ENCODE results near the gene TMEM198.

Gene TMEM198

GRCh38 chr2:219559156-219559915 lies 15.5 kb downstream of the TMEM198 start:
- 0 out of 2 replicates have a peak, but pooled peaks cover 3% of the 10 kb centered on the region for H3K27me3 ChIP-seq (ENCODE audit: insufficient read depth, low read length)
- H3K9me3 ChIP-seq (ENCODE audit: insufficient read depth, low read depth, low read length) = no peaks in the 10 kb centered on the region
- H3K4me1 ChIP-seq (ENCODE audit: insufficient read depth, low read length) = peaks cover 31% of the 10 kb centered on the region
- H3K4me3 ChIP-seq (ENCODE audit: low read length) = no peak overlapping the region
- no peak overlapping the region for H3K27ac ChIP-seq (ENCODE audit: low read depth, low read length)
- H3K36me3 ChIP-seq (ENCODE audit: insufficient read depth, low read length) = peaks cover 24% of the 10 kb centered on the region
- H3K9ac ChIP-seq (ENCODE audit: low read depth, low read length) = no peak overlapping the region
- 94% methylated on average over 19 of the region's 20 CpGs for WGBS

DNA sequence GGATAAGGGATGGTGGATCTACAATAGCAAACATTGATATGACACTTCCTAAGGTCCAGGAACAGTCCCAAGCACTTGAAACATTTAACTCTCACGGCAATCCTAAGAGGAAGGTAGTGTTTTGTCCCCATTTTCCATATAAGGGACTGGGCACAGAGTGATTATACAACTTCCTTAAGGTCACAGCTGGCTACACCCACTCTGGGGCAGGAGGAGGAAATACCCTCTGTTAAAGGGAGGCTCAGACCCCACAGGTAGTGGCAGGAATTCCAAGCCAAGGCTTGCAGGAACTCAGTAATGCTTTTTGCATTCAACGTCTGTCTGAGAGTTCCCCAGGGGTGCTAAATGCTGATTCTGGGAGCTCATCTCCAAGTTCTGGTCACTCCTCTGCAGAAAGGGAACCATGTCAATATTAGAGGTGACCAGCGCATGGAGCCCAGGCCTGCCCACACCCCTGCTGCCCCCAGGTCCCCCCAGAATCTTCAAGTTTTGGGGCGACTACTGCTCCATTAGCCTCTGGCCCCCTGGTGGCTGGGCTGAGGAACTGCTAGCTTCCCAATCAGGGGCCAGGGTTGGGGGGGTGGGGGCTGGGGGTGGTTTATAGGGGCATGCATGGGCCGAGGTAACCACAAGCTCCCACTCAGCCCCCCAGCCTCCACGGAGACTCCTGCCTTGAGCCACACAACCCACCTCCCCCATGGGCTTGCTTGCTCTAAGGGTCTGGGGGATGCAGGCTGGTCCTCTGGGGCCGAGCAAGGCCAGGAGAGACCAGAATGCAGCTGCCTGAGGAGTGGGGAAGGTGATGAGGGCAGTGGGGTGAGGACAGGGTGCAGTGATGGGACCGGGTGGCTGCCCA lies 16.4 kb downstream of the TMEM198 start:
- H3K27me3 ChIP-seq (ENCODE audit: insufficient read depth, low read length) = no peaks in the 10 kb centered on the region
- 48% methylated on average over 5 of the region's 8 CpGs for WGBS
- no peak overlapping the region for H3K4me3 ChIP-seq (ENCODE audit: low read length)
- H3K36me3 ChIP-seq (ENCODE audit: insufficient read depth, low read length) = peaks cover 30% of the 10 kb centered on the region
- no peaks in the 10 kb centered on the region for H3K9me3 ChIP-seq (ENCODE audit: insufficient read depth, low read depth, low read length)
- H3K9ac ChIP-seq (ENCODE audit: low read depth, low read length) = no peak overlapping the region
- H3K4me1 ChIP-seq (ENCODE audit: insufficient read depth, low read length) = peaks cover 41% of the 10 kb centered on the region
- H3K27ac ChIP-seq (ENCODE audit: low read depth, low read length) = peak overlapping the region; percentile 15; the same call in 1 of the 2 replicates

DNA sequence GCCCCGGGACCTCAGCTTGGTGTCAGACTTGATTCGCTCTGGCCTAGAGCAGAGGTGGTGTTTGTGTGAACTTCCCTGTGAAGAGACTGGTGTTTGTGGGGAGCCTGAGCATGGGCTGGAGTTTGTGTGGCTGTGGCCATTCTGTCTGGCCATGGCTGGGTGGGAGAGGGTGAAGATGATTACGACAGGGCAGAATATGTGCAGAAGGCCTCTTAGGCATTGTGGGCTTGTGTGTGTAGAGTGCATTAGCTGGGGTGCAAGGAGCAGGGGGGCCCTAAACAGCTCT lies 17.0 kb downstream of the TMEM198 start:
- WGBS = 81% methylated on average over 3 of the region's 3 CpGs
- H3K4me3 ChIP-seq (ENCODE audit: low read length) = no peak overlapping the region
- no peaks in the 10 kb centered on the region for H3K9me3 ChIP-seq (ENCODE audit: insufficient read depth, low read depth, low read length)
- peak overlapping the region; percentile 35 for H3K27ac ChIP-seq (ENCODE audit: low read depth, low read length)
- no peaks in the 10 kb centered on the region for H3K27me3 ChIP-seq (ENCODE audit: insufficient read depth, low read length)
- peaks cover 30% of the 10 kb centered on the region for H3K36me3 ChIP-seq (ENCODE audit: insufficient read depth, low read length)
- peaks cover 46% of the 10 kb centered on the region for H3K4me1 ChIP-seq (ENCODE audit: insufficient read depth, low read length)
- H3K9ac ChIP-seq (ENCODE audit: low read depth, low read length) = no peak overlapping the region

GRCh38 chr2:219561179-219562048 lies 17.6 kb downstream of the TMEM198 start:
- WGBS = 73% methylated on average over 24 of the region's 24 CpGs
- H3K9ac ChIP-seq (ENCODE audit: low read depth, low read length) = peak overlapping the region; percentile 49; the same call in 1 of the 2 replicates
- H3K36me3 ChIP-seq (ENCODE audit: insufficient read depth, low read length) = peaks cover 28% of the 10 kb centered on the region
- H3K27me3 ChIP-seq (ENCODE audit: insufficient read depth, low read length) = no peaks in the 10 kb centered on the region
- no peaks in the 10 kb centered on the region for H3K9me3 ChIP-seq (ENCODE audit: insufficient read depth, low read depth, low read length)
- H3K4me1 ChIP-seq (ENCODE audit: insufficient read depth, low read length) = peaks cover 52% of the 10 kb centered on the region
- peak overlapping the region; percentile 79 for H3K27ac ChIP-seq (ENCODE audit: low read depth, low read length)
- no peak overlapping the region for H3K4me3 ChIP-seq (ENCODE audit: low read length)

DNA sequence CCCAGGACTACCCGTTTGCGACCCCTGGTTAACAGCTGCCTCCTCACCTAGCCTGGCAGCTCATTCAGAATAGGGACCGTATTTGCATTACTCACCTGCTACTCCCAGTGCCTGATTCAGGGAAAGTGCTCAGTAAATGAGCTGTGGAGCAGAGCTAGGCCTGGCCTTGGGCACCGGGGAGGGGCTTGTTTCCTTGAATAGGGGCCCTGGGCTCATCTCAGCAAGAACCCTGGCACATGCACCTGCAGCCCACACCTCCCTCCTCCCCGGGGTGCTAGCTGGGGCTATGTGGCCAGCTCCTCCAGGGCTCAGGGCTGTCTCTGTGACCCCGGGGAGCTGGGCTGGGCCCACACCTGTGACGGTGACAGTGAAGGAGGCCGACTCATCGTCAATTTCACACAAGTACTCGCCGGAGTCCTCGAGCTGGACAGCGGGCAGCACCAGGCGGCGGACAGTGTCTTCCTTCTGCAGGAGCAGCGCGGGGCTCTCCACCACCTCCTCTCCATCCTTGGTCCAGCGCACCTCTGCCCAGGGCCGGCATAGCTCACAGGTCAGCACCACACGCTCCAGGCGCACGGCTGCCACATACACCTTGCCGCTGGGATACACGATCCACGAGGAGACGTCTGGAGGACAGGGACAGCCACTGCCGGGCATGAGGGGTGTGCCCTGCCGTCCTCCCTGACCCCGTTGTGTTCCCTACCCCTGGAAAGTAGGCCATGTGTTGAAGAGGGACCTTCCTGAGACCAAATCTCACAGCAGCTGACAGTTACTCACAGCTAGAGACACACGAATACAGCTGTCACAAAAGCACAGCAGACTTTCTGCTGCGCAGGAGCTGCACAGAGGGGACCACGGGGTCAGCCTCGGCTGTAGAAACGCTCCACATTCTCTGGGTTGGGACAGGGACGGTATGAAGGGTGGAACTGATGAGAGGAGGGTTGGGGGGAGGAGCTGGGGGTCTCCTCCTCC lies 18.5 kb downstream of the TMEM198 start:
- H3K27ac ChIP-seq (ENCODE audit: low read depth, low read length) = peak overlapping the region; percentile 79
- 83% methylated on average over 35 of the region's 35 CpGs for WGBS

GRCh38 chr2:219563271-219563928 lies 19.6 kb downstream of the TMEM198 start:
- Histone ChIP-seq H3K36me3 (ENCODE audit: insufficient read depth, low read length) (peaks cover 42% of the 10 kb centered on the region), H3K9me3 (ENCODE audit: insufficient read depth, low read depth, low read length) (no peaks in the 10 kb centered on the region), H3K27me3 (ENCODE audit: insufficient read depth, low read length) (no peaks in the 10 kb centered on the region), H3K4me3 (ENCODE audit: low read length) (no peak overlapping the region), H3K27ac (ENCODE audit: low read depth, low read length) (no peak overlapping the region), H3K9ac (ENCODE audit: low read depth, low read length) (no peak overlapping the region), H3K4me1 (ENCODE audit: insufficient read depth, low read length) (peaks cover 53% of the 10 kb centered on the region)
- WGBS = 94% methylated on average over 20 of the region's 20 CpGs

More for the DNA sequence above, 18.5 kb downstream of the TMEM198 start:
- Histone ChIP-seq H3K4me3 (ENCODE audit: low read length) (no peak overlapping the region), H3K4me1 (ENCODE audit: insufficient read depth, low read length) (peaks cover 53% of the 10 kb centered on the region), H3K9me3 (ENCODE audit: insufficient read depth, low read depth, low read length) (no peaks in the 10 kb centered on the region), H3K9ac (ENCODE audit: low read depth, low read length) (0 out of 2 replicates have a peak overlapping the region, but pooled peaks have one; percentile 49), H3K27me3 (ENCODE audit: insufficient read depth, low read length) (no peaks in the 10 kb centered on the region), H3K36me3 (ENCODE audit: insufficient read depth, low read length) (peaks cover 32% of the 10 kb centered on the region)

GRCh38 chr2:219565130-219566080 lies 21.6 kb downstream of the TMEM198 start:
- peaks cover 53% of the 10 kb centered on the region for H3K36me3 ChIP-seq (ENCODE audit: insufficient read depth, low read length)
- peak overlapping the region; percentile 29 for H3K4me3 ChIP-seq (ENCODE audit: low read length)
- 46% methylated on average over 21 of the region's 21 CpGs for WGBS
- H3K9me3 ChIP-seq (ENCODE audit: insufficient read depth, low read depth, low read length) = no peaks in the 10 kb centered on the region
- peaks cover 54% of the 10 kb centered on the region for H3K4me1 ChIP-seq (ENCODE audit: insufficient read depth, low read length)
- H3K9ac ChIP-seq (ENCODE audit: low read depth, low read length) = peak overlapping the region; percentile 68
- H3K27me3 ChIP-seq (ENCODE audit: insufficient read depth, low read length) = peaks cover 11% of the 10 kb centered on the region
- peak overlapping the region; percentile 99 for H3K27ac ChIP-seq (ENCODE audit: low read depth, low read length)

DNA sequence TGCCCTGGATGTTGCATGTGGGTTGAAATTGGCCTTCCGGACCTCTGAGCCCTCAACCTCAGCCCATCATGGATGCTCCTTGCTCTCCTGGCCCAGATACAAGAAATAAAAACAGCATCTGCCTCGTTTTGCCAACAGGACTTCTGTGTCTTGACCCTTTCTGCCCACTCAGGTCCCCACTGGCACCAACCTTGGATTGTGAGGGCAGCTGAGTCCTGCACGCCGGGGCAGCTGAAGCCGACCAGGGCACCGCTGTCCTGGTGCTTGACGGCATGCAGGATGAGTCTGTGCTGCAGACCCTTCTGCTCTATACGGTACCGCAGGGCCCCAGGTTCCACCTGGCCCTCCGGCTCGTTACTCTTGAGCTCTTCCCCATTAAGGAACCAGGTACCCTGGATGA lies 22.8 kb downstream of the TMEM198 start:
- H3K9me3 ChIP-seq (ENCODE audit: insufficient read depth, low read depth, low read length) = no peaks in the 10 kb centered on the region
- H3K9ac ChIP-seq (ENCODE audit: low read depth, low read length) = no peak overlapping the region
- peaks cover 13% of the 10 kb centered on the region for H3K27me3 ChIP-seq (ENCODE audit: insufficient read depth, low read length)
- peak overlapping the region; percentile 99; the same call in 1 of the 2 replicates for H3K27ac ChIP-seq (ENCODE audit: low read depth, low read length)
- peaks cover 53% of the 10 kb centered on the region for H3K36me3 ChIP-seq (ENCODE audit: insufficient read depth, low read length)
- WGBS = 84% methylated on average over 11 of the region's 11 CpGs
- peaks cover 45% of the 10 kb centered on the region for H3K4me1 ChIP-seq (ENCODE audit: insufficient read depth, low read length)
- no peak overlapping the region for H3K4me3 ChIP-seq (ENCODE audit: low read length)

DNA sequence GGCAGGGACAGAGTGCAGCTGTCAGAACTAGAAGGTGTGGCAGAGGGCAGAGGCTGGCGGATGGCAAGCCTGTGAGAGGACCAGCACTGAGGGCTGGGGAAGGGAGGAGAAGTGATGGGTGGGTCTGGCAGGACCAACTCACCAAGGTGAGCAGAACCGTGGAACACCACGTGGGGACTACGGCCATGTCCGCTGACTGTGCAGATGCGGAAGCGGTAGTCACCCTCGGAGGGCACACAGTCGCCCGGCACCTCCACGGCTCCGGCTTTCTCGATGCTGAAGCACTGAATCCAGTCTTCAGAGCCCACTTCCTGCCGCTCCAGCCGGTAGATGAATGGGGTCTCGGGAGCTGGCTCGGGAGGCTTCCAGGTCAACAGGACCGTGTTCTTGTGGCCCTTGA lies 23.3 kb downstream of the TMEM198 start:
- H3K4me3 ChIP-seq (ENCODE audit: low read length) = no peak overlapping the region
- H3K9ac ChIP-seq (ENCODE audit: low read depth, low read length) = no peak overlapping the region
- H3K36me3 ChIP-seq (ENCODE audit: insufficient read depth, low read length) = peaks cover 53% of the 10 kb centered on the region
- H3K27ac ChIP-seq (ENCODE audit: low read depth, low read length) = no peak overlapping the region
- no peaks in the 10 kb centered on the region for H3K9me3 ChIP-seq (ENCODE audit: insufficient read depth, low read depth, low read length)
- H3K4me1 ChIP-seq (ENCODE audit: insufficient read depth, low read length) = peaks cover 45% of the 10 kb centered on the region
- 93% methylated on average over 18 of the region's 18 CpGs for WGBS
- peaks cover 13% of the 10 kb centered on the region for H3K27me3 ChIP-seq (ENCODE audit: insufficient read depth, low read length)
